GM21447 (cell line): ENCODE results near the gene PTPA.

Source experiments
- ATAC-seq: cut with Tn5 transposase; IDR thresholded peaks from one replicate; pipeline ENCODE4 v1.9.1; 2021; ENCODE audit not compliant: unreplicated experiment

The PTPA gene

DNA sequence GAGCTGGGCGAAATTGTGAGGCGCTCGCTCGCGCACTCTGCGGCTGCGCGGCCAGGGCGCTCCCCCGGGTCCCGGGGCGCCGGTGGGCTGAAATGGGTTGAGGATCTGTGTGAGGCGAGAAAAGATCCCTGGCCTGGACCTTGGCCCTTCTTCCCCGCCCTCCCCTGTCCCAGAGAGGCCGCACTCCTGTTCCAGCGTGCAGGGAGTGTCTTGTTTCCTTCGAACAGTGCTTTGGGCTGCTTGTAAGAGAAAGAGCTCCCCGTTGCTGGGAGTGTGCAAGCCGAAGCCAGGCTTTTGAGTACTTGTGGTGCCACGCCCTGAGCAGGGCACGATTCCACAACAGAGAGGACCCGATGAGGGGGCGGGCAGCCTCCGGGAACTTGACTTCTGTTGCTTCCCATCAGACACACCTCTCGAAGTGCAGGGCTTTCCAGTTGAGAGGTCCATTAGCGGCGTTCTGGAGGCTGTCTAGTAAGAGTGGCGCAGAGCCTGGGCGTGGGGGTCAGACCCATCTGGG lies 29.8 kb upstream of the PTPA start:
- no peak for ATAC-seq

DNA sequence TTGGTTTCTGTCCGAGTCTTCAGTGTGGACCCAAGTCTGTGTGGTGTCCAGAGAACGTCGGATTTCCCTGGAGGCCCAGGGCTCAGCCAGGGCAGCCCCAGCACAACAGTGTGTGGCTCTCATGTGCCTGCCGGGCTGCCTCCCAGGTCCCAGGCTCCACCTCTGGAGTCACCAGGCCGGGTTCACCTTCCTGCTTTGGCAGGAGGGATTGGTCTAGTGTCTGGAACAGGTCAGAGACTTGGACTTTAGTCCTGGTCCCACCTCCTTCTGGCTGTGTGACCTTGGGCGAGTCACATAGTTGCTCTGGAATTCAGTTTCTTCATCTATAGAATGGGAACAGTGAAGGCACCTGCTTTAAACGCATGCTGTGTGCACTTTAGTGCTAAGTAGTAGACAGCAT lies 27.1 kb upstream of the PTPA start:
- ATAC-seq: no peak

DNA sequence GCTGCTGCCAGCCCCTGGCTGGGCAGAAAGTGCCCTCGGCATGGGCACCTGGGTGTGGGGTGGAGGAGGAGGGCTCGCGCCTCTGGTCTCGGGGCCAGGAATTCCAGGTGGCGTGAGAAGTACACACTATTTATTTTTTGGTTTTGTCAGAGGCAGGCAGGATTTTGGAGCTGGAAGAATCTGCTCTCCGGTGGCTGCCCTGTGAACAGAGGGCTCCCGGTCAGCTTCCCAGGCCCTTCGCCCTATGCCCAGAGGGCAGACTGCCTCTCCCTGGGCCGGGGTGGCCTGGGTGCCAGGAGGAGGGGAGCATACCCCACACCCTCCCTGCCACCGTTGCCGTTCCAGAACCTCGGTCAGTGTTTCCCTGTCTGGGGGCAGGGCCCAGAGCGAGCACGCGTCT lies 22.0 kb upstream of the PTPA start:
- ATAC-seq: no peak

- no peak for ATAC-seq
Observed at GRCh38 chr9:129093602-129094386, 17.4 kb upstream of the PTPA start.

DNA sequence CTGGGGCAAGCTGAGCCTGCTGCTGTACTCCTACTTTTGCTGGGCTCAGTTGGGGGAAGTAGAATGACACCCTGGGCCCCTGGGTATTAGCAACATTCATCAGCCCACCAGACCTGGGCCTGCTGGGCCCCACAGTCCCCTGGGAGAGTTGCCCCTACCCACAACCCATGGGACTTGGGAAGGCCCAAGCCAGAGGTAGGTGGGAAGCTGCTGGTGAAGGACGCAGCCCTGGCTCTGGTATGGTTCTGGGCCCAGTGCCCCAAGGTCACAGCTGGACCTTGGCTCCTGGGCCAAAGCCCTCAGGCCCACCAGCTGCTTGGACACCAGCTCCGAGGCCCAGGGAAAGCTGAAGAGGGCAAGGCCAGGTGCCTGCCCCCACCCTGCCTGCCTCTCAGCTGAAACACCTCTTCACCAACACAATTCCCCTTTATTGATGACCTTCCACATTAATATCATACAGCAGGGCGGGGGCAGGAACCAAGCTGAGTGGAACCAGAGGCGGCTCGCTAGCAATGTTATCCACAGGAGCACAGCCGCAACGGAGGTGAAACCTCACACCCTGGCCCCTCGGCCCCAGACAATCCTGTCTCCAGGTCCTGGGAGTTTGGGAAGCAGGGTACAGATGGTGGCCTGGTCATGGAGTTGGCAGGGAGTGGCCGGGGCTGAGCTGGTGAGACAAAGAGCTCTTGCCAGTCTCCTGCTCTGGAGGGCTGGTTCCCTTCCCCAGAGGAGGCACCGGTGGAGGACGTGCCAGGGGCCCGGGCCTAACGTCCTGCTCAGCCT lies 16.6 kb upstream of the PTPA start:
- no peak for ATAC-seq

- ATAC-seq: no peak
Observed at GRCh38 chr9:129095170-129095667, 16.0 kb upstream of the PTPA start.

GRCh38 chr9:129095908-129096307 lies 15.3 kb upstream of the PTPA start:
- ATAC-seq: no peak

- no peak for ATAC-seq
Observed at GRCh38 chr9:129097671-129098306, 13.4 kb upstream of the PTPA start.

- no peak for ATAC-seq
Observed at GRCh38 chr9:129098328-129098727, 12.9 kb upstream of the PTPA start.

DNA sequence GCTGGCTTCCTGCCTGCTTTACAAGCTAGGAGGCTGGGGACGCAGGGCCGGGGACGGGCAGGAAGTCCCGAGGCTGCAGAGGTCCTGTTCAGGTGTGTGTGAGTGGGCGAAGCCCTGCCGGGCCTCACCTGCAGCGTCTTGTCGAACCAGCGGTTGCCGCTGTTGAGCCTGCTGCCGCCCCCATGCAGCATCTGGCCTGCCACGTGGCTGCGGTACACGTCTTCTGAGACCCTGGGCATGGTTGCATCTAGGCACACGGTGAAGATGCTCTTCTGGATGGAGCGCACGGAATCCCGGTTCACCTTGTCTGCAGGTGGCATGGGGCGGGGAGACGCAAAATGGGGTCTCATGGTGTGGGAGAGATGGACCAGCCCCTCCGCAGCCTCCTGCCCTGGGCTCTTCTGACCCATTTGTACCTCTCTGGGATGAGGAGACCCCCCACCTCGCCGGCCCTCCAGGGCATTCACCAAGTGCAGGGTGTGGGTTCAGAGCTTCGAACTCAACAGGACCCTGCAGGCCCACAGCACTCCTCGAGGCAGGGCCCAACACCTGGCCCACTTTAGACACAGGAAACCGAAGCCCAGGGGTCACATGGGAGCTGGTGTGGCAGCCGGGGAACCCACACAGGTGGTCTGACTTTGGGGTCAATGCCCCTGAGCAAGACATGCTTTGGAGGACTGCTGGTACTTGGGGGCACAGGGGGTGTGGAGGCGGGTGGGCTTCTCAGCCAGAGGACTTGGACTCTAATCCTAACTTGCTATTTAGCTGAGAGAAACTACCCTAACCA lies 10.6 kb upstream of the PTPA start:
- ATAC-seq: no peak

- ATAC-seq: no peak
Observed at GRCh38 chr9:129101279-129101678, 9.9 kb upstream of the PTPA start.

DNA sequence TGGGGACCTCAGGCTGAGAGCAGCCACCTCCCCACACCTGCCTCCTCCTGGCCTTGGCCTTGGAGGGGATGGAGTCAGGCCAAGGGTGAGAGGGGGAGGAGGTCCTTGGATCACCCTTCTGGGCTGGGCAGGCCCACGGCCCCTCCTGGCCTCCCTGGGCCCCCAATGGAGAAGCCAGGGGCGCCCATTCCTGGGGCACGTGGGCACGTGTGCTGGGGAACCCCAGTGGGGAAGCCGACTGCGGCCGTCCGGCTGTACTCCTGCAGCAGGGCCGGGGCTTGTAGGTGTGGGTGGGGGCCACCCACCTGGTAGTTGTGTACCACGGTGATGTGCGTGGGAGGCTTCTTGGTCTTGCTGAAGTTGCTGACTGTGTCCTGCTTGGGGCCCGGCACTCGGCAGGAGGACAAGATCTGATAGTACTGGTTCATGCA lies 9.1 kb upstream of the PTPA start:
- no peak for ATAC-seq

GRCh38 chr9:129102791-129103594 lies 8.2 kb upstream of the PTPA start:
- no peak for ATAC-seq

DNA sequence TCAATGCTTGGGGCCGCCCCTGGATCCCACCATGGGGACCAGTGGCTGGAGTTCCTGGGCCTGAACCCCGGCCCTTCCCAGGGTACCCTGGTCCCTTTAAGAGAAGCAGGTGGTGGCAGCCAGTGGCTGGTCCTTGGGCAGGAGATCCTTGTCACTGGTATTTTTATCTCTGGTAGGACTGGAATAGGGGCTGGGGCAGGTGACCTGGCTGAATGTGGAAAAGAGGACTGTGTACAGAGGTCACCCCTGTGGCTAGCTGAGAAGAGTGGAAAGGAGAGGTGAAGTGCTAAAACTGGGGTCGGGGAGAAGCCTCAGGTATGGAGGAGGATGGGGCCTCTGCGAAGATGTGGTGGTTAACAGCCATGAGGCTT lies 7.6 kb upstream of the PTPA start:
- ATAC-seq: no peak

GRCh38 chr9:129104051-129104450 lies 7.2 kb upstream of the PTPA start:
- no peak for ATAC-seq

DNA sequence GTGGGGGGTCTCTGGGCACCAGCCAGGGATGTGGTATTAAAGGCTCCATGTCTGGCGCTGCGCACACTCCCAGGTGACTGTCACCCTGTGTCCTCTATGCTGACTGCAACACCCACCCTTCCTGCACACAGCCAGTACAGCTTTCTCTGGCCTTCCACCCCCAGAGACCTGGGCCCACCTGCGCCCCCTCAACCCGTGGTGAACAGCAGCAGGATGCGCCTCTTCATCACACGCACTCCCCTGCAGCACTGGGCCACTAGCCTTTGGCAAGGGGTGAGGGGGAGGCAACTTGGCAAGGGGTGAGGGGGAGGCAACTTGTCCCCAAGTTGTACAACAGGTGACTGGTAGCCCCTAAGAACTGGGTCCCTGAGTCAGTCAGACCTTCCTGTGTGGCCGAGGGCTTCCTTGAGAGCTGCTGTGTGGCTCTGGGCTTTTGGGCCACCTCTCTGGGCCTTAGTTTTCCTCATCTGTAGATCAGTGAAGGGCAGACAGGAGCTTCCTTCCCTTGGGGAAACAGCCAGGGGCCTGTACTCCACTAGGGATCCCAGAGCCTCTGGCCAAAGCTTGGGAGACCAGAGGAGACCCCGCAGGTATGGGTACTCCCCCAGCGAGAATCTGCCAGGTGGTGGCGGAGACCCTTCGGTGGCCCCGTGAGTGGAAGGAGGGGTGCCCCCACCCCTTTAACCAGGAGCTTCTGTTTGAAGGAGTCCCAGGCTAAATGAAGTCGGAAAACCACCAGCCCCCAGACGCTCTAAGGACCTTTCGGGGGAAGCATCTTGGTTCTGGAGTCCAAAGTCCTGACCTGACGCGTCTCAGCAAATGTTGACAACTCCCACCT lies 5.1 kb upstream of the PTPA start:
- no peak for ATAC-seq

DNA sequence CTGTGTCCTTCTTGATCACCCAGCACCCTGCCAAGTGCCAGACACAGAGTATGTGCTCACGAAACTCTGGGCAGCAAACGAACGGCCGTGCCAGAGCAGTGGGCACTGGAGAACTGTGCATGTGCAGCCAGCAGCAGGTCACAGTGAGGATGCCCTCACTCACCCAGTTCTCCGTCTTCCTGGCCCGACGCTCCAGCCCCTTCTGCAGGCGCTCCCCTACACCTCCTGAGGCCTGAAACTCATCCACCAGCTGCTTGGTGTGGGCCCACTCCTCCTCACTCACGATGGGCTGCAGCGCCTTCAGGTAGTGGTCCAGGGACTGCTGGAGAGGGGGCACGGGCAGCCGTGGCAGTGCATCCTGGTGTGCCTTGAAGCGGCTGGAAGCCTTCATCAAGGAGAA lies 3.6 kb upstream of the PTPA start:
- ATAC-seq: no peak

- ATAC-seq: no peak
Observed at GRCh38 chr9:129108083-129108804, 3.0 kb upstream of the PTPA start.
